PC-3 (cell line): ENCODE data around the gene P3R3URF. TPM values are rescaled to one million over a fixed set of nuclear protein-coding genes. Genes with fewer than 3 reads are reported as not detected.

Experiments
- ATAC-seq: fragments of 200-7000 bp; cut with Tn5 transposase; 2 replicates; pipeline ENCODE4 v1.9.1; 2020; ENCODE audit warnings: mild to moderate bottlenecking, moderate library complexity
- BruUV-seq: library from RNA; stranded (reverse); fragments of 400-500 nt; replicated peaks from 2 replicates; lab custom pipeline; 2021; lab: Mats Ljungman, UMichigan
- CTCF ChIA-PET: fragments of 300-600 bp; sonication (Branson Sonifier 250); formaldehyde crosslinking; loops from one replicate; lab custom pipeline; 2022; ENCODE audit warnings: antibody characterized with exemption; lab: Charles Lee
- POLR2A ChIA-PET: fragments of 300-600 bp; sonication (Branson Sonifier 250); formaldehyde crosslinking; loops from one replicate; lab custom pipeline; 2022; ENCODE audit warnings: antibody characterized with exemption; ENCODE audit not compliant: unreplicated experiment; lab: Charles Lee
- DNase-seq: peaks from one replicate; pipeline ENCODE4 v3.0.0-alpha.2; 2015
- H2AFZ ChIP-seq: fragments of 300-600 bp; sonication (generic); 2 replicates; pipeline ENCODE4 v1.6.0; 2016; ENCODE audit warnings: antibody characterized with exemption, low read length
- H3F3A ChIP-seq: fragments of 300-600 bp; sonication (generic); one replicate; pipeline ENCODE4 v1.6.0; 2017; ENCODE audit warnings: antibody characterized with exemption, low read length, control low read depth, mild to moderate bottlenecking; ENCODE audit not compliant: unreplicated experiment
- H3K27ac ChIP-seq: fragments of 300-600 bp; sonication (generic); 2 replicates; pipeline ENCODE4 v1.5.1; 2016; ENCODE audit warnings: mild to moderate bottlenecking, low read length
- H3K27me3 ChIP-seq: fragments of 300-600 bp; sonication (generic); 2 replicates; pipeline ENCODE4 v1.6.1; 2016; ENCODE audit warnings: low read length, mixed read lengths
- H3K36me3 ChIP-seq: fragments of 300-600 bp; sonication (generic); 2 replicates; pipeline ENCODE4 v1.6.1; 2016; ENCODE audit warnings: low read depth, mixed run types, low read length, mixed read lengths
- H3K4me1 ChIP-seq: fragments of 300-600 bp; sonication (generic); 2 replicates; pipeline ENCODE4 v1.5.1; 2016; ENCODE audit warnings: low read length; ENCODE audit not compliant: insufficient read depth
- H3K4me2 ChIP-seq: fragments of 300-600 bp; sonication (generic); 2 replicates; pipeline ENCODE4 v1.6.0; 2016; ENCODE audit warnings: low read length
- H3K4me3 ChIP-seq: fragments of 300-600 bp; sonication (generic); 2 replicates; pipeline ENCODE4 v1.5.1; 2016; ENCODE audit warnings: mild to moderate bottlenecking, low read length, mixed read lengths
- H3K79me2 ChIP-seq: fragments of 300-600 bp; sonication (generic); 2 replicates; pipeline ENCODE4 v1.6.1; 2017; ENCODE audit warnings: low read length, mixed read lengths
- H3K9ac ChIP-seq: fragments of 300-600 bp; sonication (generic); 2 replicates; pipeline ENCODE4 v1.6.0; 2016; ENCODE audit warnings: mild to moderate bottlenecking, low read length
- H3K9me2 ChIP-seq: fragments of 300-600 bp; sonication (generic); replicated peaks from 2 replicates; pipeline ENCODE4 v1.6.1; 2016; ENCODE audit warnings: mixed run types, low read length, mixed read lengths
- H3K9me3 ChIP-seq: fragments of 300-600 bp; sonication (generic); 2 replicates; pipeline ENCODE4 v1.6.1; 2016; ENCODE audit warnings: low read length, mixed read lengths
- H4K20me1 ChIP-seq: fragments of 300-600 bp; sonication (generic); 2 replicates; pipeline ENCODE4 v1.6.1; 2016; ENCODE audit warnings: low read length, mixed read lengths
- EZH2 ChIP-seq: fragments of 300-600 bp; sonication (generic); IDR thresholded peaks from one replicate; pipeline ENCODE4 v1.6.1; 2017; ENCODE audit warnings: antibody characterized with exemption, mild to moderate bottlenecking, low read length; ENCODE audit not compliant: unreplicated experiment
- EZH2phosphoT487 ChIP-seq: fragments of 300-600 bp; sonication (generic); IDR thresholded peaks from 2 replicates; pipeline ENCODE4 v1.6.1; 2018; ENCODE audit warnings: mild to moderate bottlenecking, antibody characterized with exemption, low read length, borderline replicate concordance
- intact Hi-C: fragments of 100-400 bp; cut with micrococcal nuclease; formaldehyde crosslinking; loops from 2 replicates; pipeline ENCODE4 v1.9.0; 2023
- total RNA-seq: library from RNA; depleted of rRNA; stranded (reverse); fragments of >200 nt; gene quantifications from 2 replicates; pipeline ENCODE4 v1.2.3, GENCODE V29; 2014
- TF ChIP-seq, protein P1 (sequence below): fragments of 300-600 bp; sonication (generic); conservative IDR thresholded peaks from 2 replicates; pipeline ENCODE4 v1.5.1; 2017; ENCODE audit warnings: antibody characterized with exemption, low read depth, mild to moderate bottlenecking, low read length

P3R3URF gene
- total RNA-seq, 1 experiment from 2014 or later = not detected

DNA sequence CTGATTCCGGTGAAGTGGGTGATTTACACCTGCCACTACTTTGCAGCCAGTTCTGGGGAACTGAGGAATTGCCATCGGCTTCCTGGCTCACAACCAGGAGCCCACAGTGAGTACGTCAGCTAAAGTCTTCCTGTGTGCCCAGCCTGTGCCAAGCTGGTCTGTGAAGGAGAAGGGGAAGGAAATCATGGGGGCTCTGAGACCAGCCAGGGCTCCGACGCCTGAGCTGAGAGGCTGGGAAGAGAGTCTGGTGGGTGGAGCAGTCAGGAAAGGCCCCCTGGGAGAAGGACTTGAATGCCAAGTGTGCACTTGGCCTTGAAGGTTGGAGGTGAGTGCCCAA is 28.1 kb upstream of the P3R3URF start:
- Histone ChIP-seq H3K4me2 (no peak overlapping the region), H3K9me2 (no peaks in the 10 kb centered on the region), H3K4me3 (no peak overlapping the region), H3K9ac (no peak overlapping the region), H3K36me3 (no peaks in the 10 kb centered on the region), H4K20me1 (no peaks in the 10 kb centered on the region), H2AFZ (no peak overlapping the region), H3F3A (no peaks in the 10 kb centered on the region), H3K27ac (no peak overlapping the region), H3K9me3 (no peaks in the 10 kb centered on the region), H3K79me2 (no peaks in the 10 kb centered on the region), H3K4me1 (no peaks in the 10 kb centered on the region), H3K27me3 (no peaks in the 10 kb centered on the region)
- TF ChIP-seq, protein P1, sequence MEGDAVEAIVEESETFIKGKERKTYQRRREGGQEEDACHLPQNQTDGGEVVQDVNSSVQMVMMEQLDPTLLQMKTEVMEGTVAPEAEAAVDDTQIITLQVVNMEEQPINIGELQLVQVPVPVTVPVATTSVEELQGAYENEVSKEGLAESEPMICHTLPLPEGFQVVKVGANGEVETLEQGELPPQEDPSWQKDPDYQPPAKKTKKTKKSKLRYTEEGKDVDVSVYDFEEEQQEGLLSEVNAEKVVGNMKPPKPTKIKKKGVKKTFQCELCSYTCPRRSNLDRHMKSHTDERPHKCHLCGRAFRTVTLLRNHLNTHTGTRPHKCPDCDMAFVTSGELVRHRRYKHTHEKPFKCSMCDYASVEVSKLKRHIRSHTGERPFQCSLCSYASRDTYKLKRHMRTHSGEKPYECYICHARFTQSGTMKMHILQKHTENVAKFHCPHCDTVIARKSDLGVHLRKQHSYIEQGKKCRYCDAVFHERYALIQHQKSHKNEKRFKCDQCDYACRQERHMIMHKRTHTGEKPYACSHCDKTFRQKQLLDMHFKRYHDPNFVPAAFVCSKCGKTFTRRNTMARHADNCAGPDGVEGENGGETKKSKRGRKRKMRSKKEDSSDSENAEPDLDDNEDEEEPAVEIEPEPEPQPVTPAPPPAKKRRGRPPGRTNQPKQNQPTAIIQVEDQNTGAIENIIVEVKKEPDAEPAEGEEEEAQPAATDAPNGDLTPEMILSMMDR = no peak
- no peak for TF ChIP-seq EZH2phosphoT487
- no peak for TF ChIP-seq EZH2
- no peak for DNase-seq
- CTCF ChIA-PET = interaction anchor here (1.0 kb wide), 1 partner anchor 19 kb away, joined by 15 read pairs; no protein-coding TSS in a partner anchor
- ATAC-seq = no peak
- POLR2A ChIA-PET = no interaction called here
- BruUV-seq = no TSS peak
- intact Hi-C loops = no loop called here

DNA sequence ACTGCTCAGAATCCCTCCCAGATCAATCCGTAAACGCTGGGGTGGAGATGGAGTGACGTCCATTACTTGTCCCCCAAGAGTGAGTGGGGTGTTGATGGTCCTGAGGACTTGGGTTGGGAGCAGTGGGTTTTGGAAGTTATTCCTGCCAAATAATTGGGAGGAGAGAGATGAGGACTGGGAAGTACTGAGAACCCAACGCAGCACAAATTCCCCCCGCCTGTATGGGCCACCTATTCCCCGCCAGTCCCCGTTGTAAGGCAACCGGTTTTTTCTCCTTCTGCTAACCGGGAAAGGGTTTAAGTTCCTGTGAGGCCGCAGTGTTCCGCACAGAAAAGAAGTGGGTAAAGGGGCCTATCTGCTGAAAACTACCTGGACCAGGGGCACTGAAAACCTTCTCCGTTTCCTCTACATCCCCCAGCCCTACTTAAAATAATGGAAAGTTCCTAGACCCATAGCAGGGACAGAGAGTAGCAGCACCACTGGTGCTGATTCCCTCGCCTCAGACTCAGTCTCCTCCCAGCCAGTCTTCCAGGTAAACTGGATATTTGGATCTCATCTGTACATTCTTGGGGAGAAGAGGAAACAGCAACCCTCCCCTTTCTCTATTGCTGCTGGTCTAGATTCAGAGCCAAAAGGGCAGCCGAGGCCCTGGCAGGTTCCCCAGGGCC is 27.6 kb upstream of the P3R3URF start:
- Histone ChIP-seq H3K9ac (no peak overlapping the region), H3K9me2 (no peaks in the 10 kb centered on the region), H3K36me3 (no peaks in the 10 kb centered on the region), H3K4me2 (no peak overlapping the region), H3K9me3 (no peaks in the 10 kb centered on the region), H3K27ac (no peak overlapping the region), H3K79me2 (no peaks in the 10 kb centered on the region), H4K20me1 (no peaks in the 10 kb centered on the region), H3K27me3 (no peaks in the 10 kb centered on the region), H3K4me1 (no peaks in the 10 kb centered on the region), H3F3A (no peaks in the 10 kb centered on the region), H2AFZ (no peak overlapping the region), H3K4me3 (no peak overlapping the region)
- ATAC-seq (no peak), DNase-seq (no peak)
- TF ChIP-seq EZH2 (no peak), EZH2phosphoT487 (no peak)
- TF ChIP-seq, protein P1 = no peak
- intact Hi-C loops = no loop called here
- ChIA-PET CTCF (no interaction called here), POLR2A (no interaction called here)
- no TSS peak for BruUV-seq

DNA sequence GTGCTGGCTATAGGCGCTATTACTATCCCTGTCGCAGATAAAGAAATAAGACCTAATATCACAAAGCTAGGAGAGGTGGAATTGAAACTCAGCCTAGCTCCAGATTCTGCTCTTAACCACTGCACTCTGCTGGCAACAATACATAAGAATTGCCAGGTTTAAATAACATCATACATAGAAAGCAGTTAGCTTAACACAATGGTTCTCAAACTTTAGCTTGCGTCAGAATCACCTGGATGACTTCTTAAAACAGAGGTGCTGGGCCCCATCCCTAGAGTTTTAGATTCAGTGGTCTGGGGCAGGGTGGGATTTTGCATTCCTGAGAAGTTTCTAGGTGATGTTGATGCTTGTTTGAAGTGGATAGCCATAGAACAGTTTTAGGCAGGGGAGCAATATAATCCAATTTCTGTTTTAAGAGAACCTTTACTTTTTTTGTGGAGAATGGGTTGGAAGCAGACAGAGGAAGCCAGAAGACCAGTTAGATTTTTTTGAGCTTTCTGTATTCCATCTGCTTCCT is 23.0 kb upstream of the P3R3URF start:
- peak overlapping the region; percentile 95 for H3K4me3 ChIP-seq
- intact Hi-C loops = no loop called here
- no peak for DNase-seq
- no peaks in the 10 kb centered on the region; the same call in 1 of the 2 replicates for H3K36me3 ChIP-seq
- no peaks in the 10 kb centered on the region for H3F3A ChIP-seq
- H3K4me1 ChIP-seq = peaks cover 9% of the 10 kb centered on the region
- no peaks in the 10 kb centered on the region for H3K9me3 ChIP-seq
- ChIA-PET POLR2A (interaction anchor here (0.7 kb wide), 1 partner anchor 315 kb away, joined by 3 read pairs; no protein-coding TSS in a partner anchor), CTCF (interaction anchor here (1.0 to 1.6 kb wide), 3 partner anchors 16 to 64 kb away, joined by 4 to 7 read pairs (median 7); no protein-coding TSS in a partner anchor)
- no peaks in the 10 kb centered on the region for H3K27me3 ChIP-seq
- no peaks in the 10 kb centered on the region for H3K9me2 ChIP-seq
- H3K9ac ChIP-seq = 0 out of 2 replicates have a peak overlapping the region, but pooled peaks have one; percentile 95
- TF ChIP-seq, protein P1 = no peak
- TF ChIP-seq EZH2 (no peak), EZH2phosphoT487 (no peak)
- peak overlapping the region; percentile 99; the same call in 1 of the 2 replicates for H3K4me2 ChIP-seq
- peaks cover 23% of the 10 kb centered on the region for H3K79me2 ChIP-seq
- no peak for ATAC-seq
- H3K27ac ChIP-seq = no peak overlapping the region
- H2AFZ ChIP-seq = no peak overlapping the region
- no peaks in the 10 kb centered on the region for H4K20me1 ChIP-seq
- BruUV-seq = no TSS peak
